HL-60 (cell line): Measurements from ENCODE around the gene TRAF1.

Experiments
- DNase-seq, 2 experiments: peaks; one replicate each; pipeline ENCODE4 v3.0.0-alpha.2; 2010 to 2020; ENCODE audit warnings: low read depth in 1 of 2, low spot score in 1 of 2
- H3K27ac ChIP-seq: fragments of 250-450 bp; sonication (Bioruptor Pico); replicated peaks from 2 replicates; pipeline ENCODE4 v1.5.1; 2020; ENCODE audit warnings: mild to moderate bottlenecking, moderate library complexity
- H3K27me3 ChIP-seq: fragments of 250-450 bp; sonication (Bioruptor Pico); 2 replicates; pipeline ENCODE4 v1.5.1; 2021; ENCODE audit warnings: mild to moderate bottlenecking, moderate library complexity; ENCODE audit not compliant: insufficient read depth, poor library complexity, severe bottlenecking
- H3K4me3 ChIP-seq: replicated peaks from 2 replicates; pipeline ENCODE4 v1.5.1; 2011; ENCODE audit warnings: mild to moderate bottlenecking, control low read depth, low read length; ENCODE audit not compliant: insufficient read depth
- CTCF ChIP-seq: IDR thresholded peaks from one replicate; pipeline ENCODE4 v1.5.1; 2011; ENCODE audit warnings: low read length, control low read depth, inconsistent platforms; ENCODE audit not compliant: insufficient read depth
- GABPA ChIP-seq: IDR thresholded peaks from 2 replicates; pipeline ENCODE4 v1.6.1; 2012; ENCODE audit warnings: low read depth
- POLR2AphosphoS5 ChIP-seq: IDR thresholded peaks from 2 replicates; pipeline ENCODE4 v1.6.1; 2012; ENCODE audit warnings: low read depth
- REST ChIP-seq: IDR thresholded peaks from 2 replicates; pipeline ENCODE4 v1.6.1; 2012; ENCODE audit warnings: low read depth; ENCODE audit not compliant: insufficient replicate concordance
- SPI1 ChIP-seq: IDR thresholded peaks from 2 replicates; pipeline ENCODE4 v1.6.1; 2012; ENCODE audit warnings: low read depth, mild to moderate bottlenecking, borderline replicate concordance

TRAF1 gene

GRCh38 chr9:120928483-120929228 is 2.1 kb upstream of the TRAF1 start:
- Histone ChIP-seq H3K4me3 (peak overlapping the region; percentile 47), H3K27ac (peak overlapping the region; percentile 74), H3K27me3 (no peaks in the 10 kb centered on the region)
- TF ChIP-seq SPI1 = no peak
- no peak for TF ChIP-seq REST
- TF ChIP-seq GABPA = peak; percentile 76
- peak; percentile 44; the same call in 1 of the 2 replicates for TF ChIP-seq POLR2AphosphoS5
- no peak for TF ChIP-seq CTCF
- peak; percentile 37 to 69 for DNase-seq

- no peak for DNase-seq
- Histone ChIP-seq H3K27ac (no peak overlapping the region; the same call in 1 of the 2 replicates), H3K4me3 (peak overlapping the region; percentile 47; the same call in 1 of the 2 replicates), H3K27me3 (no peaks in the 10 kb centered on the region)
- no peak for TF ChIP-seq REST
Measured at GRCh38 chr9:120928015-120928482, 1.5 kb upstream of the TRAF1 start.

- TF ChIP-seq GABPA = no peak
- no peak for TF ChIP-seq SPI1
- TF ChIP-seq REST = no peak
- no peak for TF ChIP-seq POLR2AphosphoS5
- TF ChIP-seq CTCF = no peak
- H3K27ac ChIP-seq = no peak overlapping the region
- H3K4me3 ChIP-seq = no peak overlapping the region
- H3K27me3 ChIP-seq = no peaks in the 10 kb centered on the region
- DNase-seq = no peak
Measured at GRCh38 chr9:120927269-120928014, 846 bp upstream of the TRAF1 start.
